Measurements from ENCODE around the gene HECTD4. TPM values are rescaled to one million over a fixed set of nuclear protein-coding genes. Genes with fewer than 3 reads are reported as not detected.

The HECTD4 gene
- total and polyA plus RNA-seq, 4 donors = 4.3 to 80.1 (median 25.5) TPM

GRCh38 chr12:112370199-112370598, 12.0 kb downstream of the HECTD4 start:
- Histone ChIP-seq H3K4me3 (ENCODE audit: low read depth in 1 of 3, low read length in 3 of 3) (no peak overlapping the region), H3K9ac (ENCODE audit: low read depth in 1 of 2, low read length in 2 of 2) (no peak overlapping the region), H3K4me1 (ENCODE audit: control insufficient read depth in 4 of 4, insufficient read depth in 4 of 4, low read length in 3 of 4) (no peaks in the 10 kb centered on the region), H3K36me3 (ENCODE audit: control insufficient read depth in 4 of 4, insufficient read depth in 3 of 4, low read depth in 1 of 4, low read length in 3 of 4) (no peaks in the 10 kb centered on the region), H3K27me3 (ENCODE audit: control insufficient read depth in 4 of 4, insufficient read depth in 4 of 4, low read length in 3 of 4) (no peaks in the 10 kb centered on the region), H3K27ac (ENCODE audit: low read depth in 1 of 2, low read length in 2 of 2) (no peak overlapping the region), H3K9me3 (ENCODE audit: control insufficient read depth in 4 of 4, low read length in 3 of 4) (no peaks in the 10 kb centered on the region)
- 68% methylated on average over 1 of the region's 1 CpG for WGBS
- TF ChIP-seq RAD21 (IDR thresholded peaks at IDR 0.05) = no peak
- TF ChIP-seq JUND (IDR thresholded peaks at IDR 0.05) = no peak
- no peak for TF ChIP-seq TAF1 (conservative IDR thresholded peaks at IDR 0.05)
- no peak for TF ChIP-seq RXRA (IDR thresholded peaks at IDR 0.05)
- TF ChIP-seq EGR1 (IDR thresholded peaks at IDR 0.05; ENCODE audit: low read depth in 2 of 2) = no peak
- no peak for TF ChIP-seq FOXA1 (IDR thresholded peaks at IDR 0.05)
- TF ChIP-seq ZBTB33 (IDR thresholded peaks at IDR 0.05) = no peak
- no peak for TF ChIP-seq SP1 (IDR thresholded peaks at IDR 0.05)
- no peak for TF ChIP-seq GABPA (IDR thresholded peaks at IDR 0.05 in 1 of 2, conservative IDR thresholded peaks at IDR 0.05 in 1 of 2)
- DNase-seq (ENCODE audit: low spot score) = no peak

DNA sequence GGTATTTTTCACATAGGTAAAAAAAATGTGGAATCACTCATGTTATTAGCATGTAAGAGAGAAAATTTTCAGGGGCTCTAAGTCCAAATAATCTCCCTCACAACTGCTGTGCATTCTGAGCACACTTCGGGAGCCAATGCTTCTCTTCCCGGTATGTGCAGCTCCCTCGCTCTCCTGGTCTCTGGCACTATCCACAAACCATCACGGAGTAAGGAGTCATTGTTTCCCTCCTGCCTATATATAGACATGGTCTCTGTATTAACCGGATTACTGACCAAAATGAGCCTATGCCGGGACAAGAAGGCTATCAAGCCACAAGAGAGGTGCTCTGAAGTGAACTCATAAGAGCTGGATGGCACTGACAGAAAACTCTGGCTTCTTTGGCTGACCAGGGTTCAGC, 13.4 kb downstream of the HECTD4 start:
- no peak overlapping the region for H3K27ac ChIP-seq (ENCODE audit: low read depth in 1 of 2, low read length in 2 of 2)
- no peak for DNase-seq (ENCODE audit: low spot score)
- H3K27me3 ChIP-seq (ENCODE audit: control insufficient read depth in 4 of 4, insufficient read depth in 4 of 4, low read length in 3 of 4) = no peaks in the 10 kb centered on the region
- H3K4me1 ChIP-seq (ENCODE audit: control insufficient read depth in 4 of 4, insufficient read depth in 4 of 4, low read length in 3 of 4) = no peaks in the 10 kb centered on the region
- no peak for TF ChIP-seq EGR1 (IDR thresholded peaks at IDR 0.05; ENCODE audit: low read depth in 2 of 2)
- TF ChIP-seq FOXA1 (IDR thresholded peaks at IDR 0.05) = no peak
- no peaks in the 10 kb centered on the region for H3K36me3 ChIP-seq (ENCODE audit: control insufficient read depth in 4 of 4, insufficient read depth in 3 of 4, low read depth in 1 of 4, low read length in 3 of 4)
- H3K9ac ChIP-seq (ENCODE audit: low read depth in 1 of 2, low read length in 2 of 2) = no peak overlapping the region
- WGBS = 89% methylated on average over 6 of the region's 6 CpGs
- H3K9me3 ChIP-seq (ENCODE audit: control insufficient read depth in 4 of 4, low read length in 3 of 4) = no peaks in the 10 kb centered on the region
- H3K4me3 ChIP-seq (ENCODE audit: low read depth in 1 of 3, low read length in 3 of 3) = no peak overlapping the region

DNA sequence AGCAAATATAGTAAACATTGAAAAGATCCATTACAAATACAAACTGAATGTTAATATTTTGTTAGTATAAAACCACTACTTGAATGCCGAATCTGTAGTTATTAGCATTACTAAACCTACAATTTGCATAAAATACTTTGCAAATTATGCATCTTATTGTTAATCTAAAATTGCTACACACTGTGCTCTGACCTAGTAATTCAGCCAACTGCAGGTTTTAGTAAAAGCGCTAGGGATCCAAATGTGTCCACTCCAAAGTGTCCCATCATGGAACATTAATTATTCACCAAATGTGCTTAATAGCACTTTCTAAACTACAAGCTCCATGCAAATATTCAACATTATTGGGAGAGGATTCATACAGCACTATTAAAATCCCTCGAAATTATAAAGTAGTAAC, 14.3 kb downstream of the HECTD4 start:
- DNase-seq (ENCODE audit: low spot score) = no peak
- 94% methylated on average over 3 of the region's 3 CpGs for WGBS
- TF ChIP-seq, protein P1, sequence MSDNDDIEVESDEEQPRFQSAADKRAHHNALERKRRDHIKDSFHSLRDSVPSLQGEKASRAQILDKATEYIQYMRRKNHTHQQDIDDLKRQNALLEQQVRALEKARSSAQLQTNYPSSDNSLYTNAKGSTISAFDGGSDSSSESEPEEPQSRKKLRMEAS (IDR thresholded peaks at IDR 0.05) = no peak
- TF ChIP-seq RXRA (IDR thresholded peaks at IDR 0.05) (no peak), ATF3 (IDR thresholded peaks at IDR 0.05) (no peak), NR2F2 (IDR thresholded peaks at IDR 0.05) (no peak), YY1 (IDR thresholded peaks at IDR 0.05) (no peak), GABPA (IDR thresholded peaks at IDR 0.05 in 1 of 2, conservative IDR thresholded peaks at IDR 0.05 in 1 of 2) (no peak), REST (IDR thresholded peaks at IDR 0.05) (no peak)
- TF ChIP-seq, protein P2, sequence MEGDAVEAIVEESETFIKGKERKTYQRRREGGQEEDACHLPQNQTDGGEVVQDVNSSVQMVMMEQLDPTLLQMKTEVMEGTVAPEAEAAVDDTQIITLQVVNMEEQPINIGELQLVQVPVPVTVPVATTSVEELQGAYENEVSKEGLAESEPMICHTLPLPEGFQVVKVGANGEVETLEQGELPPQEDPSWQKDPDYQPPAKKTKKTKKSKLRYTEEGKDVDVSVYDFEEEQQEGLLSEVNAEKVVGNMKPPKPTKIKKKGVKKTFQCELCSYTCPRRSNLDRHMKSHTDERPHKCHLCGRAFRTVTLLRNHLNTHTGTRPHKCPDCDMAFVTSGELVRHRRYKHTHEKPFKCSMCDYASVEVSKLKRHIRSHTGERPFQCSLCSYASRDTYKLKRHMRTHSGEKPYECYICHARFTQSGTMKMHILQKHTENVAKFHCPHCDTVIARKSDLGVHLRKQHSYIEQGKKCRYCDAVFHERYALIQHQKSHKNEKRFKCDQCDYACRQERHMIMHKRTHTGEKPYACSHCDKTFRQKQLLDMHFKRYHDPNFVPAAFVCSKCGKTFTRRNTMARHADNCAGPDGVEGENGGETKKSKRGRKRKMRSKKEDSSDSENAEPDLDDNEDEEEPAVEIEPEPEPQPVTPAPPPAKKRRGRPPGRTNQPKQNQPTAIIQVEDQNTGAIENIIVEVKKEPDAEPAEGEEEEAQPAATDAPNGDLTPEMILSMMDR (IDR thresholded peaks at IDR 0.05; ENCODE audit: low read depth, low read length, missing input control) = no peak
- Histone ChIP-seq H3K9ac (ENCODE audit: low read depth in 1 of 2, low read length in 2 of 2) (no peak overlapping the region), H3K4me1 (ENCODE audit: control insufficient read depth in 4 of 4, insufficient read depth in 4 of 4, low read length in 3 of 4) (no peaks in the 10 kb centered on the region), H3K36me3 (ENCODE audit: control insufficient read depth in 4 of 4, insufficient read depth in 3 of 4, low read depth in 1 of 4, low read length in 3 of 4) (no peaks in the 10 kb centered on the region), H3K9me3 (ENCODE audit: control insufficient read depth in 4 of 4, low read length in 3 of 4) (no peaks in the 10 kb centered on the region), H3K27ac (ENCODE audit: low read depth in 1 of 2, low read length in 2 of 2) (no peak overlapping the region), H3K4me3 (ENCODE audit: low read depth in 1 of 3, low read length in 3 of 3) (no peak overlapping the region), H3K27me3 (ENCODE audit: control insufficient read depth in 4 of 4, insufficient read depth in 4 of 4, low read length in 3 of 4) (no peaks in the 10 kb centered on the region)

Data from liver (tissue), 9 donors.